Stimulated activated CD8-positive, alpha-beta memory T cell treated with anti-CD3 and anti-CD28 coated beads, Interleukin-2, amount 100 ng/mL, for 48 hours (primary cell): Measurements from ENCODE around the gene TSLP.

ENCODE experiments used
- DNase-seq, 2 donors: peaks; one replicate each; pipeline ENCODE4 v3.0.0-alpha.2; 2020; ENCODE audit warnings: low read depth in 2 of 2

The TSLP gene

DNA sequence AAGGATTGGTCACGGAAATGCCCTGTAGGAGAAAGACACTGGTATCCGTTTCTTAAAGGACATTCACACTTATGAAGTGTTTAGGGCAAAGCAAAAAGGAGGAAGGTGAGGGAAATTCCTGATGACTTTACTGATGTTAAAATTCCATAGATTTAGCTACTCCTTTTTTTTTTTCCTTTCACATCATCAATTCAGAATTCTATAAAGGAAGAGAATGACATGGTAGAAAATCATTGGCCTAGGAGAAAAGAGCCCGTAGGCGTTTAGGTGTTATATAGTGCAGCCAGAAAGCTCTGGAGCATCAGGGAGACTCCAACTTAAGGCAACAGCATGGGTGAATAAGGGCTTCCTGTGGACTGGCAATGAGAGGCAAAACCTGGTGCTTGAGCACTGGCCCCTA lies at the start of gene TSLP:
TSS of gene TSLP (plus strand) at position 301 of the 400 bp plus-strand sequence. CDS start 178 bp downstream, outside the sequence.
- no peak for DNase-seq

GRCh38 chr5:111022301-111022700 lies 49.2 kb upstream of the TSLP start:
- no peak for DNase-seq

DNA sequence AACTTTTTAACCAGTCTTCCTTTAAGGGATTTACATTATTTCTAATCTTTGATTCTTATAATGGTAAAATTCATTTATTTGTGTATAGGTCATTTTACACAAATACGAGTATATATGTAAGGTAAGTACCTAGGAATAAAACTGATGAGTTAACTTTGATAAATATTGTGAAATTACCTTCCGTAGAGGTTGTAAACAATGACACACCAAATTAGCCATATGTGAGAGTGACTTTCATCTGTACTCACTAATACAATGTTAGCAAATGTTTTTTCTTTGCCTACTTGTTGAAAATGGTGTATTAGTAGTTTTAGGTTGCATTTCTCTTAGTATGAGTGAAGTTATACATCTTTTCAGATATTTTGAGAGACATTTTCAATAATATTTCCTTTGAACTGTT lies 42.6 kb upstream of the TSLP start:
- no peak for DNase-seq

DNA sequence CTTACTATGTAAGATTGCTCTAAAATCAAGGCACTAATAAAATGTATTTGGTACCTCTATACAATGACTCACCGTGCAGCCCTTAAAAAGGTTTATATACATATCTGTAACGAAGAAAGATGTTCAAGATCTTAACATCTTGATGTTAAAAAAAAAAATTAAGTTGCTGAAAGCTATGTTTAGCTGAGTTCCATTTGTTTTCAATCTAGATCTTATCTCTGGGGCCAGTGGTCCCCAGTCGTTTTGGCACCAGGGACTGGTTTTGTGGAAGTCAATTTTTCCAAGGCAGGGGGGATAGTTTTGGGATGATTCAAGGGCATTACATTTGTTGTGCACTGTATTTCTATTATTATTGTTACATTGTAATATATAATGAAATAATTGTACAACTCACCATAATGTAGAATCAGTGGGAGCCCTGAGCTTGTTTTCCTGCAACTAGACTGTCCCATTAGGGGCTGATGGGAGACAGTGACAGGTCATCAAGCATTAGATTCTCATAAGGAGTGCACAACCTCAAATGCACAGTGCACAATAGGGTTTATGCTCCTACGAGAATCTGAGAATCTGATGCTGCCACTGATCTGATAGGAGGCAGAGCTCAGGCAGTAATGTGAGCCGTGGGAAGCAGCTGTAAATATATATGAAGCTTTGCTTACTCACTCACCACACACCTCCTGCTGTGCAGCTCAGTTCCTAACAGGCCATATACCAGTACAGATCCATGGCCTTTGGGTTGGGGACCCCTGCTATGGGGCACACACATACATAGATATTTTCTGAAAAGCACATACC lies 27.6 kb upstream of the TSLP start:
- no peak for DNase-seq

DNA sequence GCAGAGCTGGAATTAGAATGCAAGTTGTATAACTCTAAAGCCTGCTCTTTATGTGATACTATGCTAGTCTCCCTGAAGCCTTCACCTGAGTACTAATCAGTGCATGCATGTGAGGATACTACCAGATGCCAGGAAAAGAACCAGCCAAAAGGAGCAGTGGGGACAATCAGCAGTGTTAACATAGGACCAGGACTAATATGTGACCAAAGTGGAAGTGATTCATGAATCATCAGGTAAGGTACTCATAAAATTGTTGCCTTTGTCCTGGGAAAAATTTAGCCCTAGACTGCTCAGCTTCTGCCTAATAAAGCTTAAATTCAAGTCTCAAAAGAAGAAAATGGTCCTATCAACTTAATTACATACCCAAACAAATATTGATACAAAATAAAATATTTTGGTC lies 13.4 kb upstream of the TSLP start:
- no peak for DNase-seq

DNA sequence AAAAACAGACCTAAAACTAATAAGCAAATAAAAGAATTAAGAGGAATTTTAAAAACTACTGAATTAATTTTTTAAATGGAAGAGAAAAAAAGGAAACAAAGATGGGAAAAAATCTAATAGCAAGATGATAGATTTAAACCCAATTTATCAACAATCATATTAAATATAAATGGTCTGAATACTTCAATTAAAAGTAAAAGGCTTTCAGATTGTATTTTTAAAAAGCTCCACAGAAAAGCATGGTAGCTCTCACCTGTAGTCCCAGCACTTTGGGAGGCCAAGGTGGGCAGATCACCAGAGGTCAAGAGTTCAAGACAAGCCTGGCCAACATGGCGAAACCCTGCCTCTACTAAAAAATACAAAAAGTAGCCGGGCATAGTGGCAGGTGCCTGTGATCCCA lies 11.3 kb upstream of the TSLP start:
- DNase-seq = no peak

GRCh38 chr5:111061618-111062017 lies 9.9 kb upstream of the TSLP start:
- DNase-seq = no peak

- no peak for DNase-seq
These were observed 7.7 kb upstream of the TSLP start for GRCh38 chr5:111063709-111064322.

DNA sequence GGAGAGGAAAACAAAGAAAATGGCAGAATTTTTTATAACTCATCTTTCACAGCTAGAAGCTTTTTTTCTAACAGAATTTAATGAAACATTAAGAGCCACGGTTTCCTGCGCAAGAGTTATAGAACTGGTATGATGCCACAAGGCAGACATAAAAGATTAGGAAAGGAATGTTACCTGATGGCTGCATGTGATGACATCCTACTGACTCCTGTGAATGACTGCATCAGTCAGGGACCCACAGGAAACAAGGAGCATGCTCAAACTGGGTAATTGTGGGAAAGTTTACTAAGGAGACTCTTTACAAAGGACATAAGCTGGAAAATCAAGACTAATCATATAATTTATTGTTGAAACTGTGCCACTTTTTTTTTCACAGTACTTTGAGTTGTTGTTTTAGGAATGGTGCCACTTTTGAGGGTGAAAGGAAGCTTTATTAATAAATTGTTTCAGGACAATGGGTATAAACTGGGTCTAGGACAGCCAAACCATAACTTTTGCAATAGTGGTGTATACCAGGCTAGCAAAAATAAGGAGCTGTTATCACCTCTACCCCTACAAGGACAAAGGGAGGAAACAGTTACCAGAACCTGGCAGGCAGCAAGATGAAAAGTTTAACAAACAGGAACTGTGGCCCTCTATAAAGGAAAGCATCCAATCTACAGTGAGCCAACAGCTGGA lies 5.1 kb upstream of the TSLP start:
- no peak for DNase-seq

DNA sequence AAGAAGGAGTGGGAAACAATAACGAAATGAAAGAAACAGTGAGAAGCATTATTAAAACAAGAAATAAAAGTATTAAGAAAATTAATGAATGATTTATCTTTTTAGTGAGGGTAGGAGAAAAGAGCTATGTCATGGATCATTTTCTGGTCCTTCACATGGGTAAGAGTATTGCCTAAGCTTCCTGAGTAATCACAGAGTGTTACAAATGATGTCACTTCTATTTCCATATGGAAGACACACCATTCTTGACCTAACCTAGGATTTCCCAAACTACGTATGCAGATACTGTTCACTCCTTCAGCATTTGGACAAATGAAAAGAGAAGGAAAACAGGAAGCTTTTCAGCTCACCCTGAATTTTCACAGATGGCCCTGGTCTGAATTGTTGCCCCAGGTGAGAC lies 3.3 kb upstream of the TSLP start:
- no peak for DNase-seq

- no peak for DNase-seq
These were observed 1.7 kb upstream of the TSLP start for GRCh38 chr5:111069839-111070238.

GRCh38 chr5:111070272-111071134 lies 1.0 kb upstream of the TSLP start:
- DNase-seq = peak in 1 of 2 donors; percentile 30

DNA sequence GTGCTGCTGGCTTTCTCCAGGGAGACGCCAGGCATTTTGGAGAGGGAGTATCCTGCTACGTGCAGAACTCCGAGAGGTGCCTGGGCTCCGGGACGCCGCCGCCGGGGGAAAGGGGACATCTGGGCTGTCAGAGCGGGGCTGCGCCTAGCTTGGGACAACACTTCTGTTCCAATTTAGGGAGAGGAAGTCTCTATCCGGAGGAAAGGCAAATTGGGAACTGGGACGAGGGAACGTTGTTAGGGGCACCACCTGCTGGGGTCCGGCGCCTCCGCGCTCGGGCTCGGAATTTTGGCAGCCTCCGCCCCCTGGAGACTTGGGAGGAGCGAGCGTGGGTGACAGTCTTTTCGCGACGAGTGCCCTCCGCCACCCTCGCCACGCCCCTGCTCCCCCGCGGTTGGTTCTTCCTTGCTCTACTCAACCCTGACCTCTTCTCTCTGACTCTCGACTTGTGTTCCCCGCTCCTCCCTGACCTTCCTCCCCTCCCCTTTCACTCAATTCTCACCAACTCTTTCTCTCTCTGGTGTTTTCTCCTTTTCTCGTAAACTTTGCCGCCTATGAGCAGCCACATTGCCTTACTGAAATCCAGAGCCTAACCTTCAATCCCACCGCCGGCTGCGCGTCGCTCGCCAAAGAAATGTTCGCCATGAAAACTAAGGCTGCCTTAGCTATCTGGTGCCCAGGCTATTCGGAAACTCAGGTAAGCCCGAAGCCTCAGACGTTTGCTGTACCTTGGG lies 1.6 kb downstream of the TSLP start:
- DNase-seq = peak; percentile 65 to 67

DNA sequence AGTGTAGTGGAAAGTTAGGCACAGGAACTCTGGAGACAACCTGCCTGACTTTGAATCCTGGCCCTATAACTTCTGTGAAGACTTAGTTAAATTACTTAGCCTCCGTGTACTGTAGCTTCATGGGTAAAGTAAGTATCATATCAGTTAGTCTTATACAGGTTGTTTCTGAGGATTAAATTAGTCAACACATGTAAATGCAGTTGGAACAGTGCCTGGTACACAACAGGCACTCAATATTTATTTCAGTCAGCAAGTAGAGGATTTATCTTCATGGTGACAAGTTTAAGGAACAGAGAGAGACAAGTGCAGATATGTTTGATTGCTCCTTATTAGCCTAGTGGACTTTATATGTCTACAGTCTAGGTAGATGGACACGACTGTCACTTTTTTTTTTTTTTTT lies 2.7 kb downstream of the TSLP start:
- DNase-seq = no peak

DNA sequence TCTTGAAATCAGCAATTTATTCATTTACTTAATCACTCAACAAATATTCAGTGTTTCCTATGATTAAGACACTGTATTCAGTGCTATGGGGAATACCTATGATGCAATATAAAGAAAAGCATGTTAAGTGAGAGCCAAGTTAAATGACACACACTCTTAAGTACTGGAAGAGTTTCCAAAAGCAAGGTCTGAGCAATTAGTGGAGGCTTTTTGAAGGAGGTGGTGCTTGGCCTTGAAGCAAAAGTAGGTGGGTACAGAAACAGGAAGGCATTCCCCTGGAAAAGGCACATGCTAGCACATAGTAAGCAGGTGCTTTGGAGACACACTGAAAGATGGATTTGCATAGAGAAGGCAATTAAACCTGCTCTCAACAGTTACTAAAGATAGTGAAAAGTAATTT lies 4.0 kb downstream of the TSLP start:
- DNase-seq = no peak

DNA sequence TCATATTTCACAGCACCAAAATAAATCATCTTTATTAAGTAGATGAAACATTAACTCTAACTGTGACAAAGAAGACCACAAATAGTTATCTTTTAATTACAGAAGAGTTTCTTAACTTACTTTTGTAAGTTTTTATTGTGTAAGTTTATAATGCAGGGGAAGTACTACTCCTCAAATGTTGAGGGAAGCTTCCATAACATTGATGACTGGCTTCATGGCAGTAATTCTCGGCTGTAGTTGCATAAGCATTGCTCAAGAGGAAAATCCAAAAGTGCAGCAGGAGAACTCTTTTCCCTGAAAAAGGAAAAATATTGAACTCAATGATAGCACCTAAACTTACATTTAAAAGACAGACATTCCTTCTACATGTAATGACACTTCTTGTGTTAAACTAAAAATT lies 4.6 kb downstream of the TSLP start:
- DNase-seq = no peak

DNA sequence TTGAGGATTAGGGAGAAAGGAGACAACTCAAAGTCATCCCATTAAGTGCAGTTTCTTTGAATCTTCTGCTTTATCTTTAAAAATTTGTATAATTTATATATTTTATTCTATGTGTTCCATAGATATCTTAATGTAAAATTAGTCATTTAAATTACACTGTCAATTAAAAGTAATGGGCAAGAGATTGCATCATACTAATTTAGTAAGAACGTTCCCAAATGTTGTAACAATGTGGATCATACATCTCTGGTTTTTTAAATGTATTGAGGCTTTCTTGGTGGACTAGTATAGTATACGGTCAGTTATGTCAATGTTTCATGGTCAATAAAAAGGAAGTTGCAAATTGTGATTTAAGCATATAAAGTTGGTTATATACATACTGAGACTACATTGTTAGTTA lies 6.2 kb downstream of the TSLP start:
- DNase-seq = no peak

GRCh38 chr5:111079846-111080245 lies 8.3 kb downstream of the TSLP start:
- no peak for DNase-seq

- DNase-seq = no peak
These were observed 11.8 kb downstream of the TSLP start for GRCh38 chr5:111083323-111083722.

GRCh38 chr5:111092062-111092853 lies 20.7 kb downstream of the TSLP start, which contains the start of gene WDR36:
Gene WDR36, plus strand, starts transcription at chr5:111092348. Its CDS starts 109 bp downstream, at chr5:111092457.
- DNase-seq = peak; percentile 74 to 83
